Stomach smooth muscle (tissue), 2 donors: Measurements from ENCODE around the gene CAMKMT.

Experiments
- H3K27ac ChIP-seq: one replicate; pipeline ENCODE4 v1.7.0; 2013; ENCODE audit warnings: mild to moderate bottlenecking, low read length, inconsistent platforms
- H3K27me3 ChIP-seq, 2 donors: one replicate each; pipeline ENCODE4 v1.7.0; 2013; ENCODE audit warnings: low read length in 2 of 2; ENCODE audit not compliant: insufficient read depth in 2 of 2, control insufficient read depth in 1 of 2
- H3K36me3 ChIP-seq, 2 donors: one replicate each; pipeline ENCODE4 v1.7.0; 2013; ENCODE audit warnings: low read length in 2 of 2; ENCODE audit not compliant: control insufficient read depth in 2 of 2, insufficient read depth in 2 of 2
- H3K4me1 ChIP-seq: one replicate; pipeline ENCODE4 v1.7.0; 2013; ENCODE audit warnings: low read length; ENCODE audit not compliant: control insufficient read depth, insufficient read depth
- H3K4me3 ChIP-seq, 2 donors: one replicate each; pipeline ENCODE4 v1.7.0; 2013; ENCODE audit warnings: low read length in 2 of 2
- H3K9ac ChIP-seq, 2 donors: one replicate each; pipeline ENCODE4 v1.7.0; 2013; ENCODE audit warnings: low read length in 2 of 2, mild to moderate bottlenecking in 1 of 2
- H3K9me3 ChIP-seq, 2 donors: one replicate each; pipeline ENCODE4 v1.7.0; 2013; ENCODE audit warnings: low read length in 2 of 2; ENCODE audit not compliant: control insufficient read depth in 2 of 2
- donor health status: healthy.
- donor health status: Pancreatic carcinoma.

The CAMKMT gene

DNA sequence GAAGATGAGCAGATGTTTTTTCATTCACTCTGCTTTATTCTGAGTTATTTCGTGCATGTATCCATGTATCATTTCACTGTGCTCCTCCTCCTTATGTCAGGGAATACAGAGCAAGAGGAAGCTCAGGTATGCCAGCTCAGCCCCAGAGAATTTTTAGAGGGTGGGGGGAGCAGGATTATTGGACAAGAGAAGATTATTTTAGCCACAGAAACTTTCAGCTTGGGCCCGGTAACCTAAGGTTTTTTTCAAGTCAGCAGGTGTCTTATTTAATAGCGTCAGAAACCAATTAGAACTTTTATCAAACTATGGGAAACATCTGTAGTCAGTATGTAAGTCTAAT is 346.9 kb downstream of the CAMKMT start:
- H3K27ac ChIP-seq: no peak overlapping the region
- no peaks in the 10 kb centered on the region for H3K36me3 ChIP-seq
- no peak overlapping the region for H3K9ac ChIP-seq
- H3K4me1 ChIP-seq: no peaks in the 10 kb centered on the region
- H3K9me3 ChIP-seq: no peaks in the 10 kb centered on the region
- no peaks in the 10 kb centered on the region for H3K27me3 ChIP-seq
- no peak overlapping the region for H3K4me3 ChIP-seq

DNA sequence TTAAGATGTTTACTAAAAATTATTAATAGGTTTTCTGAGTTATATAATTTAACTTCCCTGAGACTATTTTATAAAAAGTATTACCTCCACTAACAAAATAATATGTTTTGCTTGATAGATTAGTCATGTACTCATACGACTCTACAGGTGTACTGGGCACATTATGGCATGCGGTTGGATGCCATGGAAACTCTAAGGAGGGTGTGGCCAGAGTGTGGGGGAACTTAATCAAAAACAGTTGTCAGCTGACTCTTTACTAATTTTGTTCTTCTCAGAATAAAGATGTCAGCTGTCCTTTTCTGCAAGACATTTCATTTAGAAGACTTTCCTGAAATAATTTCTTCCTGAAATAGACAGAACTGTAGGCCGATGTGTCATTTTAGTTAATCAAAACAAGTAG is 351.4 kb downstream of the CAMKMT start:
- Histone ChIP-seq H3K27me3 (no peaks in the 10 kb centered on the region), H3K27ac (no peak overlapping the region), H3K36me3 (no peaks in the 10 kb centered on the region), H3K4me3 (no peak overlapping the region), H3K9me3 (no peaks in the 10 kb centered on the region), H3K9ac (no peak overlapping the region), H3K4me1 (no peaks in the 10 kb centered on the region)

DNA sequence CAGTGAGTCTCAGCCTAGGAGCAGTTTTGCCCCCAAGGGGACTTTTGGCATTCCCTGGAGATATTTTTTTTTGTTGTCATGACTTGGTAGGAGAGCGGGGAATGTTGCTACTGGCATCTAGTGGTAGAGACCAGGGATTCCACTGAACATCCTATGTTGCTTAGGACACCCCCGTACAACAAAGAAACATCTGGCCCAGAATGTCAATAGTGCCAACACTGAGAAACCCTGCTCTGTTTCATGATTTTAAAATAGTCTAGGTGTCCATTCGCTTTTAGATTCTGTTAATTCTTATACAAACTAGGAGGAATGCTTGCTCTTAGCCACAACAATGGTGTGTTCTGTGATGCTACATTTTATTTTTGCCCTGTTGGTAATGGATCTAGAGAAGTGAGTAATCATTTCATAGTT is 353.9 kb downstream of the CAMKMT start:
- Histone ChIP-seq H3K36me3 (no peaks in the 10 kb centered on the region), H3K27ac (no peak overlapping the region), H3K9ac (no peak overlapping the region), H3K27me3 (no peaks in the 10 kb centered on the region), H3K9me3 (no peaks in the 10 kb centered on the region), H3K4me3 (no peak overlapping the region), H3K4me1 (no peaks in the 10 kb centered on the region)

DNA sequence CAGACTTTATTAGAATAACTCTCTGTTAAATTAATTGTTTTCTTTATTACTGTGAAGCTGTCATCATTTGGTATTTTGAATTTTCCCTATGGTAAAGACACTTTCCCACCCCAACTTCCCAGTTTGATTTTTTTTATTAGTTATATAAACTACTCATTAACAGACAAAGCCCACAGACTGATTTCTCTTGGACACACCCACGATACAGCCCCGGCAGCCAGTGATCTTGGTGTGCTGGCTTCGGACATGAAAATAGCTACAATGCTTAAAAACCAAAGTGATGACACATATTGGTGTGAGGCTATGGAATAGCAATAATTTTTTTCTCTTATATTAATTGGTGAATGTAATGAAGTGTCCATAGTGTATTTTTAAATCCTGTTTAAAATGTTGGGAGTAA is 354.4 kb downstream of the CAMKMT start:
- H3K27me3 ChIP-seq: no peaks in the 10 kb centered on the region
- no peaks in the 10 kb centered on the region for H3K9me3 ChIP-seq
- H3K9ac ChIP-seq: no peak overlapping the region
- H3K4me1 ChIP-seq: no peaks in the 10 kb centered on the region
- H3K36me3 ChIP-seq: no peaks in the 10 kb centered on the region
- H3K4me3 ChIP-seq: no peak overlapping the region
- no peak overlapping the region for H3K27ac ChIP-seq

DNA sequence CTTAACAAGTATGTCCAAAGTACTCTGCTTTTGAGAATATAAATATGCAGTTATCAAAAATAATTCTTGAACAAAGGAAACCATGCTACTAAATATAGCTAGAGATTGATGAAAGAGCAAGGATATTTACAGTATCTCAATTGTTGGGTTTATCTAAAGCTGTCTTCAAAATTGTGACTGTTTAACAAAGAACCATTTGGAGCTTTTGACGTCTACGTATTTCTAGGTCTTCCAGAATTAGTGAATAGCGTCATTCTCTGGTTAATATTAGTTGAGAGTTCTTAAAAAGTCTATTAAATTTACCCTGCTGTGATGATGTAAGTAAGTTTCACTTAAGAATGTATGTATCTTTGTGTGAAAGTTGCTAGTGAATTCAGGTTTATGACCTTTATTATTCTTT is 356.7 kb downstream of the CAMKMT start:
- Histone ChIP-seq H3K27ac (no peak overlapping the region), H3K9me3 (no peaks in the 10 kb centered on the region), H3K4me3 (no peak overlapping the region), H3K9ac (no peak overlapping the region), H3K27me3 (no peaks in the 10 kb centered on the region), H3K4me1 (no peaks in the 10 kb centered on the region), H3K36me3 (no peaks in the 10 kb centered on the region)

DNA sequence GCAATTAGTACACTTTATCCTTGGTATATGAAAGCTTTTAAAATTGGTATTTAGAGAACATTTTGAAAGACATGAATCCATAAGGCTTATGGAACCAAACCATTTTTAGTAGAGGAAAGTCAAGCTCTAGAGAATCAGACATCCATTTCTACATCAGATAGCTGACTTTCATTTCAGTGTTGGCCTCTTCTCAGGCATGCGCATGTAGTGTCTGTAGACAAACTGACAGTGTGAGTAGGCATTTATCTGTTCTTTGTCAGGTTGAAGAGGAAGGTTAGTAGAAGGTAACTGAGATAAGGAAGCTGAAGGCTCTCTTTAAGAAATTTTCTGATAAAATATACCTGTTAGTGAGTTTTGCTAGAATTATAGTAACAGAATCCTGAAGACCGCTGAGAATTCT is 357.8 kb downstream of the CAMKMT start:
- H3K9ac ChIP-seq: no peak overlapping the region
- H3K27me3 ChIP-seq: no peaks in the 10 kb centered on the region
- no peaks in the 10 kb centered on the region for H3K36me3 ChIP-seq
- no peaks in the 10 kb centered on the region for H3K9me3 ChIP-seq
- H3K27ac ChIP-seq: no peak overlapping the region
- H3K4me3 ChIP-seq: no peak overlapping the region
- H3K4me1 ChIP-seq: no peaks in the 10 kb centered on the region

DNA sequence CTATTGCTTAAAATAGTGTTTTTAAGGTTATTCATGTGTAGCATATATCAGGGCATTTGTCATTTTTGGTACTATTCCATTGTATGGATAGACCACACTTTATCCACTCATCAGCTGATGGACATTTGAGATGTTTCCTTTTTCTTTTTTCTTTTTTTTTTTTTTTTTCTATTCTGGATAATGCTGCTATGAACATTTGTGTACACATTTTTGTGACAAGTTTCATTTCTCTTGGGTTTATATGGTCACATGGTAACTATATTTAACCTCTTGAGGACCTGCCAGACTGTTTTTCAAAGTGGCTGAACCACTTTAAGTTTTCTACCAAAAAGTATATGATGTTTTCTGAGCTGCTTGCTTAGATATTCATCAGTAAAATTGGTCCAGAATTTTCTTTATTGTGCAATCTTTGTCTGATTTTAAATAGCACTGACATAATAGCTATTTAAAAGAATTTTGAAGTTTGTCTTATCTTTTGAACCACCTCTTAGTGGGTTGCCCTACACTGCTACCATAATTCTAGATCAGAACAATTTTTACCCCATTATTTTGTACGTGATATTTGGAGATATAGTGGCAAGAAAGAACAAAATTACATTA is 360.4 kb downstream of the CAMKMT start:
- Histone ChIP-seq H3K27me3 (no peaks in the 10 kb centered on the region), H3K9me3 (no peaks in the 10 kb centered on the region), H3K36me3 (no peaks in the 10 kb centered on the region), H3K4me3 (no peak overlapping the region), H3K4me1 (no peaks in the 10 kb centered on the region), H3K27ac (no peak overlapping the region), H3K9ac (no peak overlapping the region)

DNA sequence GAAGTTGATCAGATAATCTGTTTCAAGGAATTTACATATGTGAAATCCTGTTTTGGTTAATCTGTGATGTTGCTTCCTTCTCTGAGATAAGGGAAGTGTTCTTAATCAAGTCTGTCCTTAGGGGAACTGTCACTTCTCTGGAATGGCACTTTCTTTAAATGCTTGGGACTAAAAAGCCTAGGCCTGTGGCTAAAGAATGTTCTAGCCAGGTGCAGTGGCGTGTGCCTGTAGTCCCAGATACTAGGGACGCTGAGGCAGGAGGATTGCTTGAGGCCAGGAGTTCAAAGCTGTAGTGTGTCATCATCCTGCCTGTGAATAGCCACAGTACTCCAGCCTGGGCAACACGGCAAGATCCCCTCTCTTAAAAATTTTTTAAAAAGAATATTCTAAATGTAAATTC is 362.2 kb downstream of the CAMKMT start:
- no peak overlapping the region for H3K4me3 ChIP-seq
- no peak overlapping the region for H3K27ac ChIP-seq
- no peak overlapping the region for H3K9ac ChIP-seq
- H3K36me3 ChIP-seq: no peaks in the 10 kb centered on the region
- no peaks in the 10 kb centered on the region for H3K4me1 ChIP-seq
- no peaks in the 10 kb centered on the region for H3K9me3 ChIP-seq
- no peaks in the 10 kb centered on the region for H3K27me3 ChIP-seq

DNA sequence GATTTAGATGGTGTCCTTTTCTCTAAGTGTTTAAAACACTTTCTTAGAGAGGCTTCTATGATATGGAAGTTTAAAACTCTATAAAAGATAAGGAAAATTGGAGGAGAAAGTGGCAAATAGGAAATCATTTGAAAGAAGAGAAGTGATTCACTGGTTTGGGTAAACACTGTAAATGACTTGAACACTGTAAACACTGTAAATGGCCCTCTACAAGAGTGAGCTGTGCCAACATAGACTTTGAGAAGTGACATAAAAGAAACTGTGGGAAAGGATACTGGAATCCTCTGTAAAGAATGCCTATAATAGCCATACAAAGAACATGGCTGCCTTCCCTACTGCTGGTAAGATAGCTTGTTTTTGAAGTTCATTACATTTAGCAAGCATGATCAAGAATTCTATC is 368.8 kb downstream of the CAMKMT start:
- Histone ChIP-seq H3K36me3 (no peaks in the 10 kb centered on the region), H3K4me1 (no peaks in the 10 kb centered on the region), H3K9ac (no peak overlapping the region), H3K27ac (no peak overlapping the region), H3K4me3 (no peak overlapping the region), H3K27me3 (no peaks in the 10 kb centered on the region), H3K9me3 (no peaks in the 10 kb centered on the region)

DNA sequence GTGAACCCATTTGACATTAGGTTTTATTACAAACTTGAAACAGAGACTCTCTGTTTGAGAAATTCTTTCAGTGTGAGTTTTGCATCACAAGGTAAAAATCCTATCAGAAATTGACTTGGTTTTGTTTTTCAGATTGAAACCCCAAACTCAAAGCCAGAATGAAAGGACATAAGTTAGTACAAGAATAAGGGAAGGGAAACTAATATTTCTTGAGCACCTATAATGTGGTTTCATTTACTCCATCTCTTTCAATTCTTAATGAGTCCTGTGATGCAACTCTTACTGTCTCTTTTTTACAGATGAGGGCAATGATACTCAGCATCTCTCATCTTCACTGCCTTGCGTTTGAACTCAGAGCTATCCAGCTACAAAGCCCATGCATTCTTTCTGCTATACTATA is 369.8 kb downstream of the CAMKMT start:
- no peaks in the 10 kb centered on the region for H3K9me3 ChIP-seq
- no peak overlapping the region for H3K27ac ChIP-seq
- H3K27me3 ChIP-seq: no peaks in the 10 kb centered on the region
- no peak overlapping the region for H3K9ac ChIP-seq
- H3K36me3 ChIP-seq: no peaks in the 10 kb centered on the region
- H3K4me3 ChIP-seq: no peak overlapping the region
- no peaks in the 10 kb centered on the region for H3K4me1 ChIP-seq

DNA sequence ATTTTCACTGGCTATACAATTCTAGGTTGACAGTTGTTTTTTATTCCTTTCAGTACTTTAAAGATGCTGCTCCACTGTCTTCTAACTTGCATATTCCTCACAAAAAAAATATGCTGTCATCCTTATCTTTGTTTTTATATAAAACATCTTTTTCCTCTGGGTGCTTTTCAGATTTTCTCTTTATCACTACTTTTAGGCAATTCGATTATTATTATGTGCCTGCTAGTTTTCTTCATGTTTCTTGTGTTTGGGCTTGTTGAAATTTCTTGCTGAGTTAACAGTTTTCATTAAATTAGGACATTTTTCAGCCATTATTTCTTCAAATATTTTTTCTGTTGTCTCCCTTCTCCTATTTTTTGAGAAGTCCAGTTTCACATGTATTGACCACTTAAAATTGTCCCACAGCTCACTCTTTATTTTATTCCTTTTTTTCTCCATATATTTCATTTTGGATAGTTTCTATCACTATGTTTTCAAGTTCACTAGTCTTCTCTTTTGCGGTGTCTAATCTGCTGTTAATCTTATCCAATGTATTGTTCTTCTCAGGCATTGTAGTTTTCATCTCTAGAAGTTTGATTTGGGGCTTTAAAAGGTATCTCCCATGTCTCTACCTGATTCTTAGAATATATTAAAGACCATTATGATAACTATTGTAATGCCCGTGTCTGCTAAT is 374.7 kb downstream of the CAMKMT start:
- no peaks in the 10 kb centered on the region for H3K27me3 ChIP-seq
- no peak overlapping the region for H3K9ac ChIP-seq
- no peaks in the 10 kb centered on the region for H3K36me3 ChIP-seq
- H3K9me3 ChIP-seq: no peaks in the 10 kb centered on the region
- no peak overlapping the region for H3K27ac ChIP-seq
- no peak overlapping the region for H3K4me3 ChIP-seq
- H3K4me1 ChIP-seq: no peaks in the 10 kb centered on the region
